ENCODE results near the gene GJA3. TPM values are rescaled to one million over a fixed set of nuclear protein-coding genes. Genes with fewer than 3 reads are reported as not detected.

The GJA3 gene
- total RNA-seq, 2 donors from 2014 or later, result 0.59 to 5.2 TPM

GRCh38 chr13:20177049-20177831 lies 16.4 kb upstream of the GJA3 start:
- Histone ChIP-seq H3K36me3 (no peaks in the 10 kb centered on the region), H3K4me1 (replicated peaks) (no peaks in the 10 kb centered on the region), H3K9me3 (no peaks in the 10 kb centered on the region), H3K27ac (no peak overlapping the region), H3K27me3 (replicated peaks; ENCODE audit: insufficient read depth) (no peaks in the 10 kb centered on the region), H3K4me3 (no peak overlapping the region)
- no peak for TF ChIP-seq POLR2A (IDR thresholded peaks at IDR 0.05)
- TF ChIP-seq CTCF (IDR thresholded peaks at IDR 0.05), result no peak
- TF ChIP-seq POLR2AphosphoS5 (IDR thresholded peaks at IDR 0.05), result no peak
- intact Hi-C loops (cut with DNase I), result no loop called here
- no peak for DNase-seq (ENCODE audit: low spot score)
- WGBS, result 55% methylated on average over 67 of the region's 67 CpGs

- H3K9me3 ChIP-seq, result no peaks in the 10 kb centered on the region
Measured at GRCh38 chr13:20175907-20176652, 15.2 kb upstream of the GJA3 start.

GRCh38 chr13:20175406-20175794 lies 14.5 kb upstream of the GJA3 start:
- H3K27me3 ChIP-seq (replicated peaks; ENCODE audit: insufficient read depth), result no peaks in the 10 kb centered on the region

More at GRCh38 chr13:20175907-20176652, 15.2 kb upstream of the GJA3 start:
- Histone ChIP-seq H3K36me3 (no peaks in the 10 kb centered on the region), H3K4me1 (replicated peaks) (no peaks in the 10 kb centered on the region), H3K4me3 (no peak overlapping the region), H3K27ac (no peak overlapping the region), H3K27me3 (replicated peaks; ENCODE audit: insufficient read depth) (no peaks in the 10 kb centered on the region)
- intact Hi-C loops (cut with DNase I), result no loop called here
- 64% methylated on average over 14 of the region's 14 CpGs for WGBS
- DNase-seq (ENCODE audit: low spot score), result no peak
- TF ChIP-seq CTCF (IDR thresholded peaks at IDR 0.05) (no peak), POLR2A (IDR thresholded peaks at IDR 0.05) (no peak), POLR2AphosphoS5 (IDR thresholded peaks at IDR 0.05) (no peak)

GRCh38 chr13:20174656-20175405 lies 14.0 kb upstream of the GJA3 start:
- H3K36me3 ChIP-seq, result no peaks in the 10 kb centered on the region
- H3K9me3 ChIP-seq, result no peaks in the 10 kb centered on the region
- intact Hi-C loops (cut with DNase I), result no loop called here
- H3K27ac ChIP-seq, result peak overlapping the region in 1 of 2 donors; percentile 14
- H3K4me3 ChIP-seq, result no peak overlapping the region
- H3K4me1 ChIP-seq (replicated peaks), result no peaks in the 10 kb centered on the region
- WGBS, result 45% methylated on average over 22 of the region's 22 CpGs
- no peak for TF ChIP-seq CTCF (IDR thresholded peaks at IDR 0.05)
- no peak for TF ChIP-seq POLR2A (IDR thresholded peaks at IDR 0.05)
- TF ChIP-seq POLR2AphosphoS5 (IDR thresholded peaks at IDR 0.05), result peak; percentile 57
- peak; percentile 44 for DNase-seq (ENCODE audit: low spot score)
- H3K27me3 ChIP-seq (replicated peaks; ENCODE audit: insufficient read depth), result no peaks in the 10 kb centered on the region

More at GRCh38 chr13:20175406-20175794, 14.5 kb upstream of the GJA3 start:
- DNase-seq (ENCODE audit: low spot score), result no peak
- intact Hi-C loops (cut with DNase I), result no loop called here
- no peaks in the 10 kb centered on the region for H3K4me1 ChIP-seq (replicated peaks)
- H3K27ac ChIP-seq, result no peak overlapping the region
- no peaks in the 10 kb centered on the region for H3K9me3 ChIP-seq
- H3K36me3 ChIP-seq, result no peaks in the 10 kb centered on the region
- WGBS, result 64% methylated on average over 3 of the region's 3 CpGs
- TF ChIP-seq POLR2A (IDR thresholded peaks at IDR 0.05), result no peak
- no peak overlapping the region for H3K4me3 ChIP-seq

- 90% methylated on average over 8 of the region's 8 CpGs for WGBS
- H3K4me1 ChIP-seq (replicated peaks), result no peaks in the 10 kb centered on the region
- no peak for TF ChIP-seq POLR2A (IDR thresholded peaks at IDR 0.05)
- no peak for TF ChIP-seq CTCF (IDR thresholded peaks at IDR 0.05)
- no peak for TF ChIP-seq POLR2AphosphoS5 (IDR thresholded peaks at IDR 0.05)
- no peaks in the 10 kb centered on the region for H3K27me3 ChIP-seq (replicated peaks; ENCODE audit: insufficient read depth)
- intact Hi-C loops (cut with DNase I), result no loop called here
- no peak overlapping the region for H3K27ac ChIP-seq
- H3K9me3 ChIP-seq, result no peaks in the 10 kb centered on the region
- no peak for DNase-seq (ENCODE audit: low spot score)
- no peak overlapping the region for H3K4me3 ChIP-seq
- H3K36me3 ChIP-seq, result no peaks in the 10 kb centered on the region
Measured at GRCh38 chr13:20173116-20173746, 12.4 kb upstream of the GJA3 start.
